GM23338 (cell line): ENCODE data around the gene NAPG. TPM values are rescaled to one million over a fixed set of nuclear protein-coding genes. Genes with fewer than 3 reads are reported as not detected.

ENCODE experiments used
- ATAC-seq: fragments of 200-7000 bp; cut with Tn5 transposase; 3 replicates; pipeline ENCODE4 v1.9.1; 2020
- DNase-seq: peaks from one replicate; pipeline ENCODE4 v3.0.0-alpha.2; 2015; ENCODE audit warnings: low spot score
- H2AFZ ChIP-seq: fragments of 200-600 bp; sonication (generic); 2 replicates; pipeline ENCODE4 v1.8.0; 2016; ENCODE audit warnings: antibody characterized with exemption, mild to moderate bottlenecking, moderate library complexity
- H3F3A ChIP-seq: fragments of 200-600 bp; sonication (generic); replicated peaks from 2 replicates; pipeline ENCODE4 v1.8.0; 2017; ENCODE audit warnings: antibody characterized with exemption, mixed run types, low read depth
- H3K27ac ChIP-seq: fragments of 200-600 bp; sonication (generic); 2 replicates; pipeline ENCODE4 v1.6.1; 2016; ENCODE audit warnings: low read depth
- H3K27me3 ChIP-seq: fragments of 200-600 bp; sonication (generic); 2 replicates; pipeline ENCODE4 v1.8.0; 2016; ENCODE audit warnings: mild to moderate bottlenecking, mixed run types, moderate library complexity; ENCODE audit not compliant: insufficient read depth
- H3K36me3 ChIP-seq: fragments of 200-600 bp; sonication (generic); 2 replicates; pipeline ENCODE4 v1.8.0; 2016; ENCODE audit warnings: mild to moderate bottlenecking; ENCODE audit not compliant: insufficient read depth
- H3K4me1 ChIP-seq: fragments of 200-600 bp; sonication (generic); 2 replicates; pipeline ENCODE4 v1.8.0; 2016; ENCODE audit warnings: mild to moderate bottlenecking, moderate library complexity; ENCODE audit not compliant: insufficient read depth
- H3K4me2 ChIP-seq: fragments of 200-600 bp; sonication (generic); 2 replicates; pipeline ENCODE4 v1.7.1; 2017; ENCODE audit warnings: mixed run types
- H3K4me3 ChIP-seq: fragments of 200-600 bp; sonication (generic); 2 replicates; pipeline ENCODE4 v1.6.1; 2016; ENCODE audit warnings: mixed run types
- H3K79me2 ChIP-seq: fragments of 200-600 bp; sonication (generic); replicated peaks from 2 replicates; pipeline ENCODE4 v1.8.0; 2017; ENCODE audit warnings: mild to moderate bottlenecking; ENCODE audit not compliant: insufficient read depth
- H3K9me2 ChIP-seq: fragments of 200-600 bp; sonication (generic); 2 replicates; pipeline ENCODE4 v1.8.0; 2017; ENCODE audit not compliant: insufficient read depth
- H4K20me1 ChIP-seq: fragments of 200-600 bp; sonication (generic); replicated peaks from 2 replicates; pipeline ENCODE4 v1.8.0; 2017; ENCODE audit warnings: mild to moderate bottlenecking; ENCODE audit not compliant: insufficient read depth
- H3K27ac Mint-ChIP-seq: 2 replicates; pipeline ENCODE4 v1.8.0; 2020; ENCODE audit warnings: inconsistent platforms, mild to moderate bottlenecking, moderate library complexity, mixed read lengths
- H3K27me3 Mint-ChIP-seq: 3 replicates; pipeline ENCODE4 v1.8.0; 2022; ENCODE audit warnings: low read depth, mild to moderate bottlenecking, moderate library complexity, mixed read lengths, inconsistent platforms; ENCODE audit not compliant: insufficient read depth, poor library complexity
- H3K36me3 Mint-ChIP-seq: 3 replicates; pipeline ENCODE4 v1.8.0; 2021; ENCODE audit warnings: low read depth, mild to moderate bottlenecking, inconsistent platforms, moderate library complexity, mixed read lengths
- H3K4me1 Mint-ChIP-seq: 3 replicates; pipeline ENCODE4 v1.8.0; 2020; ENCODE audit warnings: mild to moderate bottlenecking, inconsistent platforms, mixed read lengths
- H3K4me3 Mint-ChIP-seq: 3 replicates; pipeline ENCODE4 v1.8.0; 2021; ENCODE audit warnings: moderate library complexity, mild to moderate bottlenecking, inconsistent platforms, mixed read lengths
- H3K9me3 Mint-ChIP-seq: 3 replicates; pipeline ENCODE4 v1.8.0; 2020; ENCODE audit warnings: moderate library complexity, mild to moderate bottlenecking, inconsistent platforms, mixed read lengths
- CTCF ChIP-seq, 2 experiments: fragments of 200-600 bp in 1 of 2; sonication (generic) in 1 of 2; conservative IDR thresholded peaks; 2 replicates each; pipeline versions ENCODE4 v1.5.1 to v1.6.1; 2016 to 2017; ENCODE audit warnings: antibody characterized with exemption in 2 of 2, low read depth in 2 of 2, mild to moderate bottlenecking in 2 of 2, moderate library complexity in 1 of 2
- EZH2 ChIP-seq: fragments of 200-600 bp; sonication (generic); IDR thresholded peaks from one replicate; pipeline ENCODE4 v1.8.0; 2017; ENCODE audit warnings: antibody characterized with exemption, mild to moderate bottlenecking, low read depth; ENCODE audit not compliant: unreplicated experiment
- EZH2phosphoT487 ChIP-seq: fragments of 200-600 bp; sonication (generic); IDR thresholded peaks from one replicate; pipeline ENCODE4 v1.8.1; 2018; ENCODE audit warnings: antibody characterized with exemption; ENCODE audit not compliant: unreplicated experiment
- STAT1 ChIP-seq: IDR thresholded peaks from one replicate; pipeline ENCODE4 v1.6.1; 2016; ENCODE audit warnings: antibody characterized with exemption; ENCODE audit not compliant: unreplicated experiment
- ZNF114 ChIP-seq: fragments of 250-450 bp; sonication (Bioruptor Pico); IDR thresholded peaks from 2 replicates; pipeline ENCODE4 v1.5.0; 2020; ENCODE audit warnings: mild to moderate bottlenecking, moderate library complexity
- ZNF331 ChIP-seq: fragments of 250-450 bp; sonication (Bioruptor Pico); IDR thresholded peaks from 2 replicates; pipeline ENCODE4 v1.5.0; 2020; ENCODE audit warnings: low read depth, mild to moderate bottlenecking, moderate library complexity
- ZNF462 ChIP-seq: fragments of 250-450 bp; sonication (Bioruptor Pico); IDR thresholded peaks from 2 replicates; pipeline ENCODE4 v1.5.0; 2020; ENCODE audit warnings: mild to moderate bottlenecking, moderate library complexity
- polyA plus RNA-seq: library from polyadenylated mRNA; unstranded; fragments of >200 nt; fragmentation: Nextera tagmentation; extraction: Ambion mirVana; gene quantifications from 2 replicates; pipeline ENCODE4 v1.2.1, GENCODE V29; 2016
- total RNA-seq: library from RNA; depleted of rRNA; stranded (reverse); fragments of >200 nt; shearing (Covaris generic); gene quantifications from 2 replicates; pipeline ENCODE4 v1.2.3, GENCODE V29; 2014

Gene NAPG
- total and polyA plus RNA-seq, 2 experiments from 2014 or later, result 26.8 to 40.1 TPM

- TF ChIP-seq ZNF462 (CRISPR knock-in tag), result no peak
Measured at GRCh38 chr18:10557085-10557677, 31.4 kb downstream of the NAPG start (continued).

- ATAC-seq (no peak), DNase-seq (no peak)
- peaks cover 12% of the 10 kb centered on the region; the same call in 1 of the 2 replicates for H3K36me3 ChIP-seq
- no peaks in the 10 kb centered on the region for H4K20me1 ChIP-seq
- H3K4me1 ChIP-seq, result no peaks in the 10 kb centered on the region
- Mint-ChIP-seq H3K4me1 (peaks cover 3% of the 10 kb centered on the region; the same call in 1 of the 3 replicates), H3K27me3 (peaks cover 2% of the 10 kb centered on the region), H3K9me3 (peaks cover 8% of the 10 kb centered on the region), H3K4me3 (no peak overlapping the region), H3K27ac (no peak overlapping the region), H3K36me3 (peaks cover 50% of the 10 kb centered on the region)
- H3F3A ChIP-seq, result no peaks in the 10 kb centered on the region
- H3K4me2 ChIP-seq, result no peak overlapping the region
- H3K27me3 ChIP-seq, result no peaks in the 10 kb centered on the region
- no peaks in the 10 kb centered on the region for H3K79me2 ChIP-seq
- no peak overlapping the region for H3K27ac ChIP-seq
- no peak overlapping the region for H2AFZ ChIP-seq
- no peak overlapping the region for H3K4me3 ChIP-seq
- no peaks in the 10 kb centered on the region for H3K9me2 ChIP-seq
- TF ChIP-seq STAT1, result no peak
- TF ChIP-seq EZH2phosphoT487, result no peak
- TF ChIP-seq EZH2, result no peak
- TF ChIP-seq CTCF (conservative IDR thresholded peaks at IDR 0.05; ENCODE audit: low read depth in 2 of 2), result no peak
- no peak for TF ChIP-seq ZNF114 (CRISPR knock-in tag)
- no peak for TF ChIP-seq ZNF331
Measured at GRCh38 chr18:10558243-10558966, 32.6 kb downstream of the NAPG start.
